ENCODE measurements around the gene DCPS.

GRCh38 chr11:126336138-126336541 is 32.3 kb downstream of the DCPS start:
- TF ChIP-seq TAF1 (IDR thresholded peaks at IDR 0.05; ENCODE audit: low read depth): no peak
- TF ChIP-seq YY1 (IDR thresholded peaks at IDR 0.05; ENCODE audit: low read depth): no peak
- TF ChIP-seq, protein P1, sequence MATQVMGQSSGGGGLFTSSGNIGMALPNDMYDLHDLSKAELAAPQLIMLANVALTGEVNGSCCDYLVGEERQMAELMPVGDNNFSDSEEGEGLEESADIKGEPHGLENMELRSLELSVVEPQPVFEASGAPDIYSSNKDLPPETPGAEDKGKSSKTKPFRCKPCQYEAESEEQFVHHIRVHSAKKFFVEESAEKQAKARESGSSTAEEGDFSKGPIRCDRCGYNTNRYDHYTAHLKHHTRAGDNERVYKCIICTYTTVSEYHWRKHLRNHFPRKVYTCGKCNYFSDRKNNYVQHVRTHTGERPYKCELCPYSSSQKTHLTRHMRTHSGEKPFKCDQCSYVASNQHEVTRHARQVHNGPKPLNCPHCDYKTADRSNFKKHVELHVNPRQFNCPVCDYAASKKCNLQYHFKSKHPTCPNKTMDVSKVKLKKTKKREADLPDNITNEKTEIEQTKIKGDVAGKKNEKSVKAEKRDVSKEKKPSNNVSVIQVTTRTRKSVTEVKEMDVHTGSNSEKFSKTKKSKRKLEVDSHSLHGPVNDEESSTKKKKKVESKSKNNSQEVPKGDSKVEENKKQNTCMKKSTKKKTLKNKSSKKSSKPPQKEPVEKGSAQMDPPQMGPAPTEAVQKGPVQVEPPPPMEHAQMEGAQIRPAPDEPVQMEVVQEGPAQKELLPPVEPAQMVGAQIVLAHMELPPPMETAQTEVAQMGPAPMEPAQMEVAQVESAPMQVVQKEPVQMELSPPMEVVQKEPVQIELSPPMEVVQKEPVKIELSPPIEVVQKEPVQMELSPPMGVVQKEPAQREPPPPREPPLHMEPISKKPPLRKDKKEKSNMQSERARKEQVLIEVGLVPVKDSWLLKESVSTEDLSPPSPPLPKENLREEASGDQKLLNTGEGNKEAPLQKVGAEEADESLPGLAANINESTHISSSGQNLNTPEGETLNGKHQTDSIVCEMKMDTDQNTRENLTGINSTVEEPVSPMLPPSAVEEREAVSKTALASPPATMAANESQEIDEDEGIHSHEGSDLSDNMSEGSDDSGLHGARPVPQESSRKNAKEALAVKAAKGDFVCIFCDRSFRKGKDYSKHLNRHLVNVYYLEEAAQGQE (IDR thresholded peaks at IDR 0.05; ENCODE audit: low read depth): no peak
- TF ChIP-seq RAD21 (IDR thresholded peaks at IDR 0.05; ENCODE audit: low read depth): no peak
- no peak for TF ChIP-seq NFIC (IDR thresholded peaks at IDR 0.05)
- TF ChIP-seq MAX (IDR thresholded peaks at IDR 0.05): no peak
- no peak for TF ChIP-seq FOXM1 (IDR thresholded peaks at IDR 0.05; ENCODE audit: borderline replicate concordance, low read depth)

Data from Ishikawa (cell line).